K562 (cell line): ENCODE results near the gene DCAKD. TPM values are rescaled to one million over a fixed set of nuclear protein-coding genes. Genes with fewer than 3 reads are reported as not detected.

Source experiments
- BHLHE40 ChIP-seq: IDR thresholded peaks from 2 replicates; pipeline ENCODE4 v1.6.1; 2011; ENCODE audit warnings: low read length, improper control_type of control experiment
- BRD4 ChIP-seq: fragments of 200-600 bp; sonication (generic); IDR thresholded peaks from 2 replicates; pipeline ENCODE4 v1.6.1; 2017; ENCODE audit warnings: inconsistent platforms
- CHCHD3 ChIP-seq: fragments of 250-450 bp; sonication (Bioruptor Pico); IDR thresholded peaks from 2 replicates; pipeline ENCODE4 v2.1.2; 2022; ENCODE audit warnings: mild to moderate bottlenecking
- CXXC5 ChIP-seq: fragments of 250-450 bp; sonication (Bioruptor Pico); IDR thresholded peaks from 2 replicates; pipeline ENCODE4 v1.8.0; 2022; ENCODE audit warnings: inconsistent platforms, mild to moderate bottlenecking, moderate library complexity
- E2F3 ChIP-seq: fragments of 250-450 bp; sonication (Bioruptor Pico); IDR thresholded peaks from 2 replicates; pipeline ENCODE4 v1.4.0; 2020; ENCODE audit warnings: mild to moderate bottlenecking
- FOSL1 ChIP-seq: fragments of 200-800 bp; sonication (Bioruptor generic); conservative IDR thresholded peaks from 2 replicates; pipeline ENCODE4 v1.6.1; 2016; ENCODE audit warnings: missing genetic modification characterization, missing compliant biosample characterization
- ID3 ChIP-seq, 2 experiments: fragments of 250-450 bp in 1 of 2; fragments of 450-650 bp in 1 of 2; sonication (Bioruptor Pico) in 1 of 2; IDR thresholded peaks; 2 replicates each; pipeline versions ENCODE4 v1.6.1 to v1.8.0; 2016 to 2021; ENCODE audit warnings: mild to moderate bottlenecking in 2 of 2, moderate library complexity in 2 of 2, missing compliant biosample characterization in 1 of 2, missing genetic modification characterization in 1 of 2
- MAZ ChIP-seq, 2 experiments: fragments of 450-650 bp in 1 of 2; sonication (generic) in 1 of 2; formaldehyde crosslinking; IDR thresholded peaks in 1 of 2; conservative IDR thresholded peaks in 1 of 2; 2 replicates each; pipeline versions ENCODE4 v1.4.0 to v1.5.0; 2020; ENCODE audit warnings: mild to moderate bottlenecking in 1 of 2, missing genetic modification reagents in 1 of 2
- PHF21A ChIP-seq: fragments of 450-650 bp; IDR thresholded peaks from 2 replicates; pipeline ENCODE4 v1.6.1; 2017; ENCODE audit warnings: low read depth, borderline replicate concordance
- PHF8 ChIP-seq: fragments of 200-600 bp; sonication (generic); IDR thresholded peaks from 2 replicates; pipeline ENCODE4 v1.6.1; 2012; ENCODE audit warnings: mixed run types, mild to moderate bottlenecking, inconsistent platforms, low read length, moderate library complexity, borderline replicate concordance
- PHTF2 ChIP-seq: fragments of 250-450 bp; sonication (Bioruptor Pico); IDR thresholded peaks from 2 replicates; pipeline ENCODE4 v1.5.0; 2021; ENCODE audit warnings: mild to moderate bottlenecking
- RUNX1 ChIP-seq: sonication (generic); IDR thresholded peaks from 2 replicates; pipeline ENCODE4 v1.6.1; 2016; ENCODE audit warnings: antibody characterized with exemption, low read depth
- TBL1XR1 ChIP-seq, 2 experiments: IDR thresholded peaks; 2 replicates each; pipeline ENCODE4 v1.6.1; 2012; ENCODE audit warnings: improper control_type of control experiment in 2 of 2, low read length in 2 of 2, mild to moderate bottlenecking in 1 of 2
- TCF3 ChIP-seq: sonication (generic); formaldehyde crosslinking; IDR thresholded peaks from 2 replicates; pipeline ENCODE4 v1.4.0; 2020; ENCODE audit warnings: mild to moderate bottlenecking, missing genetic modification reagents
- ZBTB17 ChIP-seq: fragments of 450-650 bp; formaldehyde crosslinking; IDR thresholded peaks from 2 replicates; pipeline ENCODE4 v1.4.0; 2020; ENCODE audit warnings: mild to moderate bottlenecking
- ZKSCAN1 ChIP-seq: fragments of 150-350 bp; IDR thresholded peaks from 2 replicates; pipeline ENCODE4 v1.6.1; 2016; ENCODE audit warnings: low read depth, low read length
- ZNF239 ChIP-seq: fragments of 250-450 bp; sonication (Bioruptor Pico); IDR thresholded peaks from 2 replicates; pipeline ENCODE4 v1.4.0; 2020; ENCODE audit warnings: mild to moderate bottlenecking
- ZNF274 ChIP-seq: IDR thresholded peaks from 2 replicates; pipeline ENCODE4 v1.6.1; 2011; ENCODE audit warnings: low read depth, mild to moderate bottlenecking, low read length, moderate library complexity, borderline replicate concordance
- ZNF644 ChIP-seq: fragments of 200-800 bp; sonication (Bioruptor generic); IDR thresholded peaks from 2 replicates; pipeline ENCODE4 v1.6.1; 2016; ENCODE audit warnings: low read depth, missing genetic modification characterization, missing compliant biosample characterization
- polyA plus RNA-seq, 8 experiments: library from polyadenylated mRNA; depleted of rRNA in 4 of 8; stranded (reverse) in 5 of 8; unstranded in 3 of 8; fragments of >200 nt; fragmentation: Nextera tagmentation in 2 of 8; fragmentation: Illumina TruSeq in 1 of 8; extraction: Ambion mirVana in 2 of 8; extraction: Trizol in 1 of 8; gene quantifications; 2 replicates each; pipeline versions ENCODE4 v1.2.1 to v1.2.3, GENCODE V29; 2011 to 2014; ENCODE audit warnings: inconsistent platforms in 1 of 8, missing spikeins in 1 of 8
- total RNA-seq, 7 experiments: library from RNA; depleted of rRNA in 6 of 7; stranded (reverse); fragments of >200 nt in 6 of 7; fragmentation: Illumina TruSeq in 2 of 7; extraction: Trizol in 2 of 7; gene quantifications; 2 replicates each; pipeline versions ENCODE4 v1.2.1 to v1.2.3, GENCODE V29; 2011 to 2021; ENCODE audit warnings: low replicate concordance in 1 of 7
- TF ChIP-seq, protein P1 (sequence below): sonication (generic); formaldehyde crosslinking; IDR thresholded peaks from 2 replicates; pipeline ENCODE4 v1.8.1; 2023; ENCODE audit warnings: missing genetic modification reagents, mild to moderate bottlenecking, borderline replicate concordance
- TF ChIP-seq, protein P2 (sequence below), 3 experiments: fragments of 200-800 bp in 1 of 3; sonication (Bioruptor generic) in 1 of 3; sonication (generic) in 1 of 3; formaldehyde crosslinking in 1 of 3; IDR thresholded peaks; 2 replicates each; pipeline versions ENCODE4 v1.6.1 to v1.8.0; 2016 to 2022; ENCODE audit warnings: mild to moderate bottlenecking in 2 of 3, missing compliant biosample characterization in 2 of 3, missing genetic modification characterization in 2 of 3, missing genetic modification reagents in 1 of 3

The DCAKD gene
- total and polyA plus RNA-seq, 9 of the 15 experiments (the other 6 are each of a cell fraction or from before 2014, with no cell fraction given): 7.9 to 35.5 (median 21.4) TPM

- TF ChIP-seq, protein P1, sequence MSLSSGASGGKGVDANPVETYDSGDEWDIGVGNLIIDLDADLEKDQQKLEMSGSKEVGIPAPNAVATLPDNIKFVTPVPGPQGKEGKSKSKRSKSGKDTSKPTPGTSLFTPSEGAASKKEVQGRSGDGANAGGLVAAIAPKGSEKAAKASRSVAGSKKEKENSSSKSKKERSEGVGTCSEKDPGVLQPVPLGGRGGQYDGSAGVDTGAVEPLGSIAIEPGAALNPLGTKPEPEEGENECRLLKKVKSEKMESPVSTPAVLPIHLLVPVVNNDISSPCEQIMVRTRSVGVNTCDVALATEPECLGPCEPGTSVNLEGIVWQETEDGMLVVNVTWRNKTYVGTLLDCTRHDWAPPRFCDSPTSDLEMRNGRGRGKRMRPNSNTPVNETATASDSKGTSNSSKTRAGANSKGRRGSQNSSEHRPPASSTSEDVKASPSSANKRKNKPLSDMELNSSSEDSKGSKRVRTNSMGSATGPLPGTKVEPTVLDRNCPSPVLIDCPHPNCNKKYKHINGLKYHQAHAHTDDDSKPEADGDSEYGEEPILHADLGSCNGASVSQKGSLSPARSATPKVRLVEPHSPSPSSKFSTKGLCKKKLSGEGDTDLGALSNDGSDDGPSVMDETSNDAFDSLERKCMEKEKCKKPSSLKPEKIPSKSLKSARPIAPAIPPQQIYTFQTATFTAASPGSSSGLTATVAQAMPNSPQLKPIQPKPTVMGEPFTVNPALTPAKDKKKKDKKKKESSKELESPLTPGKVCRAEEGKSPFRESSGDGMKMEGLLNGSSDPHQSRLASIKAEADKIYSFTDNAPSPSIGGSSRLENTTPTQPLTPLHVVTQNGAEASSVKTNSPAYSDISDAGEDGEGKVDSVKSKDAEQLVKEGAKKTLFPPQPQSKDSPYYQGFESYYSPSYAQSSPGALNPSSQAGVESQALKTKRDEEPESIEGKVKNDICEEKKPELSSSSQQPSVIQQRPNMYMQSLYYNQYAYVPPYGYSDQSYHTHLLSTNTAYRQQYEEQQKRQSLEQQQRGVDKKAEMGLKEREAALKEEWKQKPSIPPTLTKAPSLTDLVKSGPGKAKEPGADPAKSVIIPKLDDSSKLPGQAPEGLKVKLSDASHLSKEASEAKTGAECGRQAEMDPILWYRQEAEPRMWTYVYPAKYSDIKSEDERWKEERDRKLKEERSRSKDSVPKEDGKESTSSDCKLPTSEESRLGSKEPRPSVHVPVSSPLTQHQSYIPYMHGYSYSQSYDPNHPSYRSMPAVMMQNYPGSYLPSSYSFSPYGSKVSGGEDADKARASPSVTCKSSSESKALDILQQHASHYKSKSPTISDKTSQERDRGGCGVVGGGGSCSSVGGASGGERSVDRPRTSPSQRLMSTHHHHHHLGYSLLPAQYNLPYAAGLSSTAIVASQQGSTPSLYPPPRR: 0 out of 2 replicates have a peak, but pooled peaks have one; percentile 12
- TF ChIP-seq PHF21A (no peak), ZNF644 (tag) (no peak), ZKSCAN1 (0 out of 2 replicates have a peak, but pooled peaks have one; percentile 36), BRD4 (no peak), TBL1XR1 (IDR thresholded peaks at IDR 0.05; ENCODE audit: low read length in 2 of 2) (0 out of 4 replicates have a peak, but pooled peaks have one; percentile 16 to 28), ZNF274 (0 out of 2 replicates have a peak, but pooled peaks have one; percentile 24), CHCHD3 (CRISPR knock-in tag) (no peak), PHF8 (peak; percentile 47; the same call in 1 of the 2 replicates), BHLHE40 (peak; percentile 72), TCF3 (peak; percentile 65), MAZ (CRISPR knock-in tag; conservative IDR thresholded peaks at IDR 0.05 in 1 of 2, IDR thresholded peaks at IDR 0.05 in 1 of 2) (peak; percentile 35 to 58; a peak in 3 of 4 replicates), E2F3 (0 out of 2 replicates have a peak, but pooled peaks have one; percentile 19), FOSL1 (0 out of 2 replicates have a peak, but pooled peaks have one; percentile 43), CXXC5 (CRISPR knock-in tag) (peak; percentile 82), PHTF2 (CRISPR knock-in tag) (no peak), ZBTB17 (peak; percentile 58; the same call in 1 of the 2 replicates), RUNX1 (no peak), ZNF239 (CRISPR knock-in tag) (no peak), ID3 (CRISPR knock-in tag; IDR thresholded peaks at IDR 0.05) (no peak), ID3 (tag; IDR thresholded peaks at IDR 0.05) (0 out of 2 replicates have a peak, but pooled peaks have one; percentile 69)
- TF ChIP-seq, protein P2, sequence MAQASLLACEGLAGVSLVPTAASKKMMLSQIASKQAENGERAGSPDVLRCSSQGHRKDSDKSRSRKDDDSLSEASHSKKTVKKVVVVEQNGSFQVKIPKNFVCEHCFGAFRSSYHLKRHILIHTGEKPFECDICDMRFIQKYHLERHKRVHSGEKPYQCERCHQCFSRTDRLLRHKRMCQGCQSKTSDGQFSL (CRISPR knock-in tag; IDR thresholded peaks at IDR 0.05): no peak; the same call in 1 of the 2 replicates
- TF ChIP-seq, protein P2 (tag; IDR thresholded peaks at IDR 0.05): no peak
Measured at GRCh38 chr17:45021607-45022287, 29.7 kb downstream of the DCAKD start (continued).
